ENCODE results near the gene RSBN1L. TPM values are rescaled to one million over a fixed set of nuclear protein-coding genes. Genes with fewer than 3 reads are reported as not detected.

The RSBN1L gene
- total and polyA plus RNA-seq, 2 of the 8 experiments (the other 6 are each of a cell fraction or from before 2014, with no cell fraction given): 4.1 to 22.1 TPM

GRCh38 chr7:77691892-77692491 lies 4.3 kb upstream of the RSBN1L start:
- Histone ChIP-seq H2BK12ac (ENCODE audit: low read depth, low read length) (no peak overlapping the region), H3K14ac (ENCODE audit: insufficient read length) (no peak overlapping the region), H2BK15ac (ENCODE audit: low read length) (0 out of 2 replicates have a peak overlapping the region, but pooled peaks have one; percentile 72), H2BK5ac (ENCODE audit: low read depth, low read length) (0 out of 2 replicates have a peak overlapping the region, but pooled peaks have one; percentile 40), H3K9me3 (ENCODE audit: insufficient read depth in 2 of 2, low read depth in 1 of 2, low read length in 1 of 2) (no peaks in the 10 kb centered on the region), H4K5ac (ENCODE audit: insufficient read length, low read depth, low read length) (no peak overlapping the region), H3K23ac (ENCODE audit: insufficient read length) (no peak overlapping the region), H4K91ac (replicated peaks; ENCODE audit: insufficient read length, low read length) (no peak overlapping the region), H3K79me1 (ENCODE audit: low read depth, low read length) (peaks cover 10% of the 10 kb centered on the region; the same call in 1 of the 2 replicates), H3K9ac (replicated peaks in 1 of 4; ENCODE audit: extremely low read depth in 1 of 4, low read depth in 3 of 4, low read length in 3 of 4) (no peak overlapping the region), H3K79me2 (ENCODE audit: control insufficient read depth in 1 of 2, insufficient read depth in 2 of 2, low read length in 2 of 2) (peaks cover 3 to 71% of the 10 kb centered on the region in 2 experiments; a peak in 3 of 4 replicates), H3K23me2 (ENCODE audit: low read depth, low read length) (peaks cover 2% of the 10 kb centered on the region; the same call in 1 of the 2 replicates), H4K8ac (ENCODE audit: extremely low read depth, insufficient read depth, low read length) (peak overlapping the region; percentile 9; the same call in 1 of the 2 replicates), H2BK120ac (replicated peaks; ENCODE audit: low read depth, low read length) (no peak overlapping the region), H2AFZ (ENCODE audit: low read length) (no peak overlapping the region), H2BK20ac (ENCODE audit: low read length) (no peak overlapping the region), H3K27ac (ENCODE audit: low read depth, low read length) (no peak overlapping the region), H3K4ac (replicated peaks; ENCODE audit: insufficient read length, low read depth, low read length) (no peak overlapping the region), H3K36me3 (ENCODE audit: control insufficient read depth in 2 of 4, insufficient read depth in 4 of 4, low read length in 3 of 4) (peaks cover 0 to 7% (median 0%) of the 10 kb centered on the region in 4 experiments; a peak in 1 of 8 replicates), H3K18ac (ENCODE audit: extremely low read depth, low read length) (no peak overlapping the region), H3K4me2 (ENCODE audit: insufficient read depth in 1 of 2, low read depth in 2 of 2, low read length in 2 of 2) (no peak overlapping the region), H3K56ac (replicated peaks; ENCODE audit: insufficient read length, low read depth, low read length) (no peak overlapping the region), H3K4me3 (ENCODE audit: extremely low read depth in 1 of 4, insufficient read depth in 2 of 4, low read depth in 3 of 4, low read length in 4 of 4) (no peak overlapping the region), H3K4me1 (replicated peaks in 1 of 4; ENCODE audit: control insufficient read depth in 3 of 4, insufficient read depth in 4 of 4, low read length in 3 of 4) (peaks cover 0 to 3% (median 0%) of the 10 kb centered on the region in 4 experiments; a peak in 1 of 7 replicates), H3K27me3 (replicated peaks in 1 of 4; ENCODE audit: control insufficient read depth in 3 of 4, extremely low read depth in 1 of 4, insufficient read depth in 3 of 4, low read length in 3 of 4) (no peaks in the 10 kb centered on the region), H2AK5ac (ENCODE audit: low read depth, low read length) (no peak overlapping the region), H4K20me1 (replicated peaks in 1 of 2; ENCODE audit: control insufficient read depth in 1 of 2, insufficient read depth in 2 of 2, low read length in 2 of 2) (peaks cover 0 to 9% of the 10 kb centered on the region in 2 experiments)
- CTCF ChIA-PET (ENCODE audit: partially characterized antibody): no interaction called here
- DNase-seq (ENCODE audit: low read depth in 1 of 2, low spot score in 2 of 2) (no peak), FAIRE-seq (no peak)
- TF ChIP-seq SP1 (IDR thresholded peaks at IDR 0.05; ENCODE audit: low read depth, low read length) (no peak), NANOG (IDR thresholded peaks at IDR 0.05; ENCODE audit: insufficient read depth, low read depth, low read length, poor library complexity, severe bottlenecking) (no peak), SRF (IDR thresholded peaks at IDR 0.05; ENCODE audit: low read depth, low read length) (no peak), RBBP5 (IDR thresholded peaks at IDR 0.05; ENCODE audit: borderline replicate concordance, low read depth, low read length) (no peak)
- WGBS, 2 experiments (ENCODE audit: extremely low coverage in 1 of 2, insufficient coverage in 1 of 2, insufficient read length in 1 of 2, insufficient replicate concordance in 2 of 2, low coverage in 1 of 2, low lambda C conversion rate in 2 of 2, missing lambda C conversion rate in 1 of 2): 90% methylated on average over 10 of the region's 10 CpGs; no CpG with 5 or more reads in 1 of the 2 experiments
- POLR2A ChIA-PET (ENCODE audit: partially characterized antibody): no interaction called here

Data from H1 (cell line).